IMR-90 (cell line): ENCODE data around the gene ROBO4. TPM values are rescaled to one million over a fixed set of nuclear protein-coding genes. Genes with fewer than 3 reads are reported as not detected.

ENCODE experiments used
- ATAC-seq: fragments of 200-7000 bp; cut with Tn5 transposase; 2 replicates; pipeline ENCODE4 v1.9.1; 2020; ENCODE audit warnings: low read depth, mild to moderate bottlenecking, moderate library complexity
- BruUV-seq: library from RNA; stranded (reverse); fragments of 400-500 nt; replicated peaks from 2 replicates; lab custom pipeline; 2021; lab: Mats Ljungman, UMichigan
- CTCF ChIA-PET: fragments of 300-600 bp; formaldehyde crosslinking; extraction: SDS; loops from one replicate; lab custom pipeline; 2021; ENCODE audit warnings: antibody characterized with exemption; lab: Yijun Ruan, JAX
- POLR2A ChIA-PET: fragments of 300-600 bp; sonication (Branson Sonifier 250); formaldehyde crosslinking; loops from one replicate; lab custom pipeline; 2022; ENCODE audit warnings: antibody characterized with exemption; ENCODE audit not compliant: unreplicated experiment; lab: Charles Lee
- DNase-seq: peaks from one replicate; pipeline ENCODE4 v3.0.0; 2013
- H2AFZ ChIP-seq: replicated peaks from 2 replicates; pipeline ENCODE3; 2013; ENCODE audit warnings: low read length, mild to moderate bottlenecking; ENCODE audit not compliant: poor library complexity
- H2AK5ac ChIP-seq: 2 replicates; pipeline ENCODE4 v1.6.1; 2013; ENCODE audit warnings: low read depth, low read length, inconsistent platforms
- H2AK9ac ChIP-seq: replicated peaks from 2 replicates; pipeline ENCODE3; 2013; ENCODE audit warnings: mild to moderate bottlenecking, low read depth, low read length, moderate library complexity; ENCODE audit not compliant: poor library complexity
- H2BK120ac ChIP-seq: 2 replicates; pipeline ENCODE4 v1.6.1; 2013; ENCODE audit warnings: low read depth, low read length, inconsistent platforms
- H2BK15ac ChIP-seq: 3 replicates; pipeline ENCODE4 v1.6.1; 2013; ENCODE audit warnings: low read depth, low read length, inconsistent platforms
- H2BK20ac ChIP-seq: 2 replicates; pipeline ENCODE4 v1.6.1; 2013; ENCODE audit warnings: low read depth, mild to moderate bottlenecking, inconsistent platforms, low read length, moderate library complexity
- H2BK5ac ChIP-seq: 2 replicates; pipeline ENCODE4 v1.6.1; 2013; ENCODE audit warnings: mild to moderate bottlenecking, low read depth, low read length, inconsistent platforms; ENCODE audit not compliant: poor library complexity, severe bottlenecking
- H3K14ac ChIP-seq: replicated peaks from 2 replicates; pipeline ENCODE4 v1.6.1; 2013; ENCODE audit warnings: low read depth, low read length, inconsistent platforms
- H3K18ac ChIP-seq: 2 replicates; pipeline ENCODE4 v1.6.1; 2013; ENCODE audit warnings: low read depth, low read length, control low read depth
- H3K23ac ChIP-seq: 2 replicates; pipeline ENCODE4 v1.6.1; 2013; ENCODE audit warnings: low read depth, low read length, inconsistent platforms
- H3K27ac ChIP-seq: 2 replicates; pipeline ENCODE4 v1.5.1; 2013; ENCODE audit warnings: mild to moderate bottlenecking, control low read depth, low read length; ENCODE audit not compliant: insufficient read depth
- H3K27me3 ChIP-seq: 2 replicates; pipeline ENCODE4 v1.6.1; 2013; ENCODE audit warnings: low read length; ENCODE audit not compliant: control insufficient read depth, insufficient read depth
- H3K36me3 ChIP-seq: 2 replicates; pipeline ENCODE4 v1.6.1; 2013; ENCODE audit warnings: low read length, mixed read lengths; ENCODE audit not compliant: control insufficient read depth, insufficient read depth
- H3K4ac ChIP-seq: 2 replicates; pipeline ENCODE4 v1.6.1; 2013; ENCODE audit warnings: low read depth, low read length, inconsistent platforms
- H3K4me1 ChIP-seq: 2 replicates; pipeline ENCODE4 v1.6.1; 2013; ENCODE audit warnings: low read length, mixed read lengths; ENCODE audit not compliant: control insufficient read depth, insufficient read depth
- H3K4me2 ChIP-seq: 2 replicates; pipeline ENCODE4 v1.6.1; 2013; ENCODE audit warnings: low read depth, mild to moderate bottlenecking, control low read depth, low read length, moderate library complexity
- H3K4me3 ChIP-seq: 2 replicates; pipeline ENCODE4 v1.5.1; 2013; ENCODE audit warnings: low read depth, mild to moderate bottlenecking, control low read depth, low read length, moderate library complexity; ENCODE audit not compliant: insufficient read depth
- H3K56ac ChIP-seq: 2 replicates; pipeline ENCODE4 v1.6.1; 2013; ENCODE audit warnings: low read length, inconsistent platforms; ENCODE audit not compliant: insufficient read depth; ENCODE audit errors: extremely low read depth
- H3K79me1 ChIP-seq, 2 experiments: 2 replicates each; pipeline ENCODE4 v1.6.1; 2013; ENCODE audit warnings: low read length in 2 of 2, inconsistent platforms in 1 of 2, low read depth in 1 of 2
- H3K9ac ChIP-seq: 2 replicates; pipeline ENCODE4 v1.6.1; 2013; ENCODE audit warnings: low read depth, low read length, control low read depth
- H3K9me1 ChIP-seq: 2 replicates; pipeline ENCODE4 v1.6.1; 2013; ENCODE audit warnings: low read length, inconsistent platforms; ENCODE audit not compliant: insufficient read depth
- H3K9me3 ChIP-seq: 2 replicates; pipeline ENCODE4 v1.6.1; 2013; ENCODE audit warnings: low read length; ENCODE audit not compliant: control insufficient read depth, insufficient read depth
- H4K20me1 ChIP-seq: 2 replicates; pipeline ENCODE4 v1.6.1; 2013; ENCODE audit warnings: low read length, inconsistent platforms; ENCODE audit not compliant: insufficient read depth
- H4K5ac ChIP-seq: 2 replicates; pipeline ENCODE4 v1.6.1; 2013; ENCODE audit warnings: mild to moderate bottlenecking, low read depth, low read length, control low read depth
- H4K8ac ChIP-seq, 2 experiments: 2 replicates each; pipeline ENCODE4 v1.6.1; 2013; ENCODE audit warnings: low read depth in 2 of 2, low read length in 2 of 2, control low read depth in 1 of 2, inconsistent platforms in 1 of 2
- H4K91ac ChIP-seq: 2 replicates; pipeline ENCODE4 v1.6.1; 2013; ENCODE audit warnings: low read depth, low read length, inconsistent platforms; ENCODE audit not compliant: insufficient read depth
- BHLHE40 ChIP-seq: fragments of 150-350 bp; IDR thresholded peaks from 2 replicates; pipeline ENCODE4 v1.6.1; 2016; ENCODE audit warnings: mild to moderate bottlenecking, low read depth, low read length
- CEBPB ChIP-seq: IDR thresholded peaks from 2 replicates; pipeline ENCODE4 v1.6.1; 2012; ENCODE audit warnings: low read depth, low read length, improper control_type of control experiment
- CHD1 ChIP-seq: IDR thresholded peaks from 2 replicates; pipeline ENCODE4 v1.6.1; 2012; ENCODE audit warnings: low read depth, low read length, improper control_type of control experiment
- FOS ChIP-seq: fragments of 150-350 bp; IDR thresholded peaks from 2 replicates; pipeline ENCODE4 v1.6.1; 2016; ENCODE audit warnings: low read depth, low read length
- MAFK ChIP-seq: IDR thresholded peaks from 2 replicates; pipeline ENCODE4 v1.6.1; 2012; ENCODE audit warnings: low read depth, low read length, improper control_type of control experiment
- MAZ ChIP-seq: IDR thresholded peaks from 2 replicates; pipeline ENCODE4 v1.6.1; 2012; ENCODE audit warnings: low read depth, mild to moderate bottlenecking, low read length, improper control_type of control experiment, moderate library complexity, borderline replicate concordance
- MXI1 ChIP-seq: IDR thresholded peaks from 2 replicates; pipeline ENCODE4 v1.6.1; 2012; ENCODE audit warnings: low read depth, mild to moderate bottlenecking, low read length, moderate library complexity, borderline replicate concordance
- NFE2L2 ChIP-seq: fragments of 150-350 bp; IDR thresholded peaks from 2 replicates; pipeline ENCODE4 v1.6.1; 2016; ENCODE audit warnings: low read depth, mild to moderate bottlenecking, low read length
- POLR2A ChIP-seq: IDR thresholded peaks from 2 replicates; pipeline ENCODE4 v1.6.1; 2012; ENCODE audit warnings: mild to moderate bottlenecking, low read depth, low read length
- RAD21 ChIP-seq: IDR thresholded peaks from 2 replicates; pipeline ENCODE4 v1.6.1; 2012; ENCODE audit warnings: low read length, improper control_type of control experiment
- RCOR1 ChIP-seq: IDR thresholded peaks from 2 replicates; pipeline ENCODE4 v1.6.1; 2012; ENCODE audit warnings: mild to moderate bottlenecking, low read length, improper control_type of control experiment; ENCODE audit not compliant: insufficient replicate concordance
- RFX5 ChIP-seq: IDR thresholded peaks from 2 replicates; pipeline ENCODE4 v1.8.0; 2012; ENCODE audit warnings: low read depth, mild to moderate bottlenecking, low read length, moderate library complexity
- SMC3 ChIP-seq: fragments of 150-350 bp; IDR thresholded peaks from 2 replicates; pipeline ENCODE4 v1.6.1; 2016; ENCODE audit warnings: low read depth, mild to moderate bottlenecking, antibody characterized with exemption, low read length, moderate library complexity
- WGBS, 2 experiments: methylation state at CpG; one replicate each; pipeline versions ENCODE4 v1.1.5 to v1.1.7; 2013; ENCODE audit warnings: missing lambda C conversion rate in 2 of 2; ENCODE audit not compliant: insufficient read length in 1 of 2; ENCODE audit errors: extremely low coverage in 2 of 2; 5-methylcytosine and 5-hydroxymethylcytosine counted together
- dilution Hi-C: fragments of 300-500 bp; cut with HindIII; formaldehyde crosslinking; loops from one replicate; pipeline ENCODE4 v1.14.3; 2018; ENCODE audit warnings: low sequenced_read_pairs; ENCODE audit not compliant: unreplicated experiment
- in situ Hi-C: fragments of 300-500 bp; cut with MboI; formaldehyde crosslinking; loops from 3 replicates; pipeline ENCODE4 v1.14.3; 2019; ENCODE audit warnings: low sequenced_read_pairs, inconsistent platforms, mixed read lengths
- intact Hi-C: fragments of 100-400 bp; cut with micrococcal nuclease; formaldehyde crosslinking; loops from 2 replicates; pipeline ENCODE4 v1.10.0; 2022
- polyA plus RNA-seq, 3 experiments: library from polyadenylated mRNA; depleted of rRNA; stranded (reverse); fragments of >200 nt; gene quantifications; 2 replicates each; pipeline ENCODE4 v1.2.3, GENCODE V29; 2012; ENCODE audit warnings: low replicate concordance in 1 of 3
- total RNA-seq: library from RNA; depleted of rRNA; stranded (reverse); fragments of >200 nt; gene quantifications from 2 replicates; pipeline ENCODE4 v1.2.3, GENCODE V29; 2012
- TF ChIP-seq, protein P1 (sequence below): conservative IDR thresholded peaks from 2 replicates; pipeline ENCODE4 v1.5.1; 2012; ENCODE audit warnings: mild to moderate bottlenecking, low read depth, low read length, improper control_type of control experiment
- TF ChIP-seq, protein P2 (sequence below): fragments of 150-350 bp; IDR thresholded peaks from 2 replicates; pipeline ENCODE4 v1.6.1; 2017; ENCODE audit warnings: mild to moderate bottlenecking, antibody characterized with exemption, low read length, low read depth
- TF ChIP-seq, protein P3 (sequence below): fragments of 150-350 bp; IDR thresholded peaks from 2 replicates; pipeline ENCODE4 v1.6.1; 2016; ENCODE audit warnings: low read depth, mild to moderate bottlenecking, low read length, moderate library complexity, borderline replicate concordance

The ROBO4 gene
- total and polyA plus RNA-seq, 2 of the 4 experiments (the other 2 are of a cell fraction) = 0.72 to 0.82 TPM

DNA sequence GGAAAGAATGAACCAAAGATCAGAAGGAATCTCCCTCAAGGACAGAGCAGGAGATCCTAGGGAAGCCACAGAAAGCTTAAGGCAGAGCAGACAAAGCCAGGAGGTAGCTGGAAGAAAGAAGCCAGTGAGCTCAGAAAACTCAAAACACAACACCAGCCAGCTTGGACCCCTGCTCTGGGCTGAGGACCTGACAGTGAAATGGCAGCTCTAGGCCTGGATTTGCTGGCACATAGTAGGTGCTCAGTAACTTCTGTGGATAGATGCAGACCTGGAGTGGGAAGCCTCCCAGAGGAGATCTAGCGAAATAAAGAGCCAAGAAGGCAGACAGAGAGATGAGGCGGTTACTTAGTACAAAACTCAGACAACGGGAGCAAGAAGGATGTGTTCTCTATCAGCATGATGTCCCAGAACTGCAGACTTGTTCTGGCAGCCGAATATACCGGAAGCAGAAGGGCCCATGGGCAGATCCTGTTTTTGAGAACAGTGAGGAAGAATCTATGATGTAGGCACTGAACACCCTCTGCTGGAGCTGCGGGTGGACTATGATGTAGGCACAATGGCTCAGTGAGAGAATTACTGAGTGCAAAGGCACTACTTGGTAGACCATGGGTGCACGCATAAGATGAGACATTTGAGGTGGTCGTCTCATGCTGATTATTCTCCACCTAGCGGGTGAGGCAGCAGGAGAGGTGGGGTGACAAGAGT lies 4.8 kb downstream of the ROBO4 start:
- H3K79me1 ChIP-seq = peaks cover 0 to 3% of the 10 kb centered on the region in 2 experiments; a peak in 1 of 4 replicates
- H2BK5ac ChIP-seq = no peak overlapping the region
- H2BK20ac ChIP-seq = no peak overlapping the region
- H3K27me3 ChIP-seq = no peaks in the 10 kb centered on the region
- no peak overlapping the region for H2AK9ac ChIP-seq
- in situ Hi-C loops = no loop called here
- H3K4ac ChIP-seq = no peak overlapping the region
- peaks cover 15% of the 10 kb centered on the region for H3K9me1 ChIP-seq
- peaks cover 13% of the 10 kb centered on the region for H3K4me1 ChIP-seq
- H3K4me3 ChIP-seq = no peak overlapping the region
- no peak for ATAC-seq
- no peak overlapping the region for H3K14ac ChIP-seq
- H2BK15ac ChIP-seq = no peak overlapping the region
- dilution Hi-C loops = no loop called here
- no peaks in the 10 kb centered on the region for H3K9me3 ChIP-seq
- H3K23ac ChIP-seq = no peak overlapping the region
- no peaks in the 10 kb centered on the region for H3K36me3 ChIP-seq
- no peak for TF ChIP-seq MAFK
- TF ChIP-seq MXI1 = no peak
- no peak for TF ChIP-seq FOS
- no peak for TF ChIP-seq CHD1
- TF ChIP-seq SMC3 = no peak
- TF ChIP-seq NFE2L2 = no peak
- TF ChIP-seq POLR2A = no peak
- TF ChIP-seq, protein P1, sequence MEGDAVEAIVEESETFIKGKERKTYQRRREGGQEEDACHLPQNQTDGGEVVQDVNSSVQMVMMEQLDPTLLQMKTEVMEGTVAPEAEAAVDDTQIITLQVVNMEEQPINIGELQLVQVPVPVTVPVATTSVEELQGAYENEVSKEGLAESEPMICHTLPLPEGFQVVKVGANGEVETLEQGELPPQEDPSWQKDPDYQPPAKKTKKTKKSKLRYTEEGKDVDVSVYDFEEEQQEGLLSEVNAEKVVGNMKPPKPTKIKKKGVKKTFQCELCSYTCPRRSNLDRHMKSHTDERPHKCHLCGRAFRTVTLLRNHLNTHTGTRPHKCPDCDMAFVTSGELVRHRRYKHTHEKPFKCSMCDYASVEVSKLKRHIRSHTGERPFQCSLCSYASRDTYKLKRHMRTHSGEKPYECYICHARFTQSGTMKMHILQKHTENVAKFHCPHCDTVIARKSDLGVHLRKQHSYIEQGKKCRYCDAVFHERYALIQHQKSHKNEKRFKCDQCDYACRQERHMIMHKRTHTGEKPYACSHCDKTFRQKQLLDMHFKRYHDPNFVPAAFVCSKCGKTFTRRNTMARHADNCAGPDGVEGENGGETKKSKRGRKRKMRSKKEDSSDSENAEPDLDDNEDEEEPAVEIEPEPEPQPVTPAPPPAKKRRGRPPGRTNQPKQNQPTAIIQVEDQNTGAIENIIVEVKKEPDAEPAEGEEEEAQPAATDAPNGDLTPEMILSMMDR = no peak
- TF ChIP-seq, protein P2, sequence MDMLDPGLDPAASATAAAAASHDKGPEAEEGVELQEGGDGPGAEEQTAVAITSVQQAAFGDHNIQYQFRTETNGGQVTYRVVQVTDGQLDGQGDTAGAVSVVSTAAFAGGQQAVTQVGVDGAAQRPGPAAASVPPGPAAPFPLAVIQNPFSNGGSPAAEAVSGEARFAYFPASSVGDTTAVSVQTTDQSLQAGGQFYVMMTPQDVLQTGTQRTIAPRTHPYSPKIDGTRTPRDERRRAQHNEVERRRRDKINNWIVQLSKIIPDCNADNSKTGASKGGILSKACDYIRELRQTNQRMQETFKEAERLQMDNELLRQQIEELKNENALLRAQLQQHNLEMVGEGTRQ = no peak
- TF ChIP-seq, protein P3, sequence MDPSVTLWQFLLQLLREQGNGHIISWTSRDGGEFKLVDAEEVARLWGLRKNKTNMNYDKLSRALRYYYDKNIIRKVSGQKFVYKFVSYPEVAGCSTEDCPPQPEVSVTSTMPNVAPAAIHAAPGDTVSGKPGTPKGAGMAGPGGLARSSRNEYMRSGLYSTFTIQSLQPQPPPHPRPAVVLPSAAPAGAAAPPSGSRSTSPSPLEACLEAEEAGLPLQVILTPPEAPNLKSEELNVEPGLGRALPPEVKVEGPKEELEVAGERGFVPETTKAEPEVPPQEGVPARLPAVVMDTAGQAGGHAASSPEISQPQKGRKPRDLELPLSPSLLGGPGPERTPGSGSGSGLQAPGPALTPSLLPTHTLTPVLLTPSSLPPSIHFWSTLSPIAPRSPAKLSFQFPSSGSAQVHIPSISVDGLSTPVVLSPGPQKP = no peak
- TF ChIP-seq RFX5 = no peak
- TF ChIP-seq MAZ = no peak
- no peak for TF ChIP-seq RAD21
- TF ChIP-seq BHLHE40 = no peak
- no peak for TF ChIP-seq CEBPB
- no peak for TF ChIP-seq RCOR1
- CTCF ChIA-PET = no interaction called here
- POLR2A ChIA-PET = no interaction called here
- H2AFZ ChIP-seq = no peak overlapping the region
- H3K4me2 ChIP-seq = no peak overlapping the region
- no peak overlapping the region for H4K5ac ChIP-seq
- H3K27ac ChIP-seq = no peak overlapping the region
- H3K56ac ChIP-seq = no peak overlapping the region
- BruUV-seq = no TSS peak
- H4K20me1 ChIP-seq = no peaks in the 10 kb centered on the region
- WGBS, 2 experiments = 98% methylated on average over 6 of the region's 9 CpGs; no CpG with 5 or more reads in 1 of the 2 experiments
- no peak overlapping the region for H3K9ac ChIP-seq
- no peak overlapping the region for H2AK5ac ChIP-seq
- DNase-seq = no peak
- intact Hi-C loops = no loop called here
- no peak overlapping the region; the same call in 1 of the 2 replicates for H4K91ac ChIP-seq
- H2BK120ac ChIP-seq = no peak overlapping the region
- H3K18ac ChIP-seq = no peak overlapping the region
- no peak overlapping the region for H4K8ac ChIP-seq
